ENCODE results near the gene RALGAPA2. TPM values are rescaled to one million over a fixed set of nuclear protein-coding genes. Genes with fewer than 3 reads are reported as not detected.

RALGAPA2 gene
- total and polyA plus RNA-seq, 2 experiments from 2014 or later, result 13.1 to 43.4 TPM

DNA sequence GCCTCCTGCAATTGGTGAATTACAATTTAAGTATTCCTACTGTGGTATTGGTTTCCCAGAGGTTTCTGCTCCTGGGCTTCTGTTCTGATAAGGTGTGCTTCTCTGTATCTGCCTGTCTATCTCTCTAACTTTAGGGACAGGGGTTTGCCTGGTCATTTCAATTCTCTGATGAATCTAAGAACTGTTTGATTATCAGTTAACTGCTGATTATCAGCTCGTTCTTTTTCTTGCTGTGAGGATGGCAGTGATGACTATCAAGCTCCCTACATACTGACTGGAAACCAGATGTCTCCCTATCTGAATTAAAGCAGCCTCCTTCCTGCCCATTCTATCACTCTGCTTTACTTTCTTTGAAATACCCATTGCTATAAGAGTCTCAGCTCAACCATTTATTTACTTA lies 224.1 kb downstream of the RALGAPA2 start (continued):
- TF ChIP-seq, protein P1, sequence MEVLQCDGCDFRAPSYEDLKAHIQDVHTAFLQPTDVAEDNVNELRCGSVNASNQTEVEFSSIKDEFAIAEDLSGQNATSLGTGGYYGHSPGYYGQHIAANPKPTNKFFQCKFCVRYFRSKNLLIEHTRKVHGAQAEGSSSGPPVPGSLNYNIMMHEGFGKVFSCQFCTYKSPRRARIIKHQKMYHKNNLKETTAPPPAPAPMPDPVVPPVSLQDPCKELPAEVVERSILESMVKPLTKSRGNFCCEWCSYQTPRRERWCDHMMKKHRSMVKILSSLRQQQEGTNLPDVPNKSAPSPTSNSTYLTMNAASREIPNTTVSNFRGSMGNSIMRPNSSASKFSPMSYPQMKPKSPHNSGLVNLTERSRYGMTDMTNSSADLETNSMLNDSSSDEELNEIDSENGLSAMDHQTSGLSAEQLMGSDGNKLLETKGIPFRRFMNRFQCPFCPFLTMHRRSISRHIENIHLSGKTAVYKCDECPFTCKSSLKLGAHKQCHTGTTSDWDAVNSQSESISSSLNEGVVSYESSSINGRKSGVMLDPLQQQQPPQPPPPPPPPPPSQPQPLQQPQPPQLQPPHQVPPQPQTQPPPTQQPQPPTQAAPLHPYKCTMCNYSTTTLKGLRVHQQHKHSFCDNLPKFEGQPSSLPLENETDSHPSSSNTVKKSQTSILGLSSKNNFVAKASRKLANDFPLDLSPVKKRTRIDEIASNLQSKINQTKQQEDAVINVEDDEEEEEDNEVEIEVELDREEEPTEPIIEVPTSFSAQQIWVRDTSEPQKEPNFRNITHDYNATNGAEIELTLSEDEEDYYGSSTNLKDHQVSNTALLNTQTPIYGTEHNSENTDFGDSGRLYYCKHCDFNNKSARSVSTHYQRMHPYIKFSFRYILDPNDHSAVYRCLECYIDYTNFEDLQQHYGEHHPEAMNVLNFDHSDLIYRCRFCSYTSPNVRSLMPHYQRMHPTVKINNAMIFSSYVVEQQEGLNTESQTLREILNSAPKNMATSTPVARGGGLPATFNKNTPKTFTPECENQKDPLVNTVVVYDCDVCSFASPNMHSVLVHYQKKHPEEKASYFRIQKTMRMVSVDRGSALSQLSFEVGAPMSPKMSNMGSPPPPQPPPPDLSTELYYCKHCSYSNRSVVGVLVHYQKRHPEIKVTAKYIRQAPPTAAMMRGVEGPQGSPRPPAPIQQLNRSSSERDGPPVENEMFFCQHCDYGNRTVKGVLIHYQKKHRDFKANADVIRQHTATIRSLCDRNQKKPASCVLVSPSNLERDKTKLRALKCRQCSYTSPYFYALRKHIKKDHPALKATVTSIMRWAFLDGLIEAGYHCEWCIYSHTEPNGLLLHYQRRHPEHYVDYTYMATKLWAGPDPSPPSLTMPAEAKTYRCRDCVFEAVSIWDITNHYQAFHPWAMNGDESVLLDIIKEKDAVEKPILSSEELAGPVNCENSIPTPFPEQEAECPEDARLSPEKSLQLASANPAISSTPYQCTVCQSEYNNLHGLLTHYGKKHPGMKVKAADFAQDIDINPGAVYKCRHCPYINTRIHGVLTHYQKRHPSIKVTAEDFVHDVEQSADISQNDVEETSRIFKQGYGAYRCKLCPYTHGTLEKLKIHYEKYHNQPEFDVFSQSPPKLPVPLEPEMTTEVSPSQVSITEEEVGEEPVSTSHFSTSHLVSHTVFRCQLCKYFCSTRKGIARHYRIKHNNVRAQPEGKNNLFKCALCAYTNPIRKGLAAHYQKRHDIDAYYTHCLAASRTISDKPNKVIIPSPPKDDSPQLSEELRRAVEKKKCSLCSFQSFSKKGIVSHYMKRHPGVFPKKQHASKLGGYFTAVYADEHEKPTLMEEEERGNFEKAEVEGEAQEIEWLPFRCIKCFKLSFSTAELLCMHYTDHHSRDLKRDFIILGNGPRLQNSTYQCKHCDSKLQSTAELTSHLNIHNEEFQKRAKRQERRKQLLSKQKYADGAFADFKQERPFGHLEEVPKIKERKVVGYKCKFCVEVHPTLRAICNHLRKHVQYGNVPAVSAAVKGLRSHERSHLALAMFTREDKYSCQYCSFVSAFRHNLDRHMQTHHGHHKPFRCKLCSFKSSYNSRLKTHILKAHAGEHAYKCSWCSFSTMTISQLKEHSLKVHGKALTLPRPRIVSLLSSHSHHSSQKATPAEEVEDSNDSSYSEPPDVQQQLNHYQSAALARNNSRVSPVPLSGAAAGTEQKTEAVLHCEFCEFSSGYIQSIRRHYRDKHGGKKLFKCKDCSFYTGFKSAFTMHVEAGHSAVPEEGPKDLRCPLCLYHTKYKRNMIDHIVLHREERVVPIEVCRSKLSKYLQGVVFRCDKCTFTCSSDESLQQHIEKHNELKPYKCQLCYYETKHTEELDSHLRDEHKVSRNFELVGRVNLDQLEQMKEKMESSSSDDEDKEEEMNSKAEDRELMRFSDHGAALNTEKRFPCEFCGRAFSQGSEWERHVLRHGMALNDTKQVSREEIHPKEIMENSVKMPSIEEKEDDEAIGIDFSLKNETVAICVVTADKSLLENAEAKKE (CRISPR knock-in tag; IDR thresholded peaks at IDR 0.05), result no peak
- TF ChIP-seq EZH2phosphoT487 (IDR thresholded peaks at IDR 0.05; ENCODE audit: unreplicated experiment) (no peak), NANOG (IDR thresholded peaks at IDR 0.05; ENCODE audit: borderline replicate concordance) (no peak), JUNB (IDR thresholded peaks at IDR 0.05; ENCODE audit: unreplicated experiment) (no peak)

DNA sequence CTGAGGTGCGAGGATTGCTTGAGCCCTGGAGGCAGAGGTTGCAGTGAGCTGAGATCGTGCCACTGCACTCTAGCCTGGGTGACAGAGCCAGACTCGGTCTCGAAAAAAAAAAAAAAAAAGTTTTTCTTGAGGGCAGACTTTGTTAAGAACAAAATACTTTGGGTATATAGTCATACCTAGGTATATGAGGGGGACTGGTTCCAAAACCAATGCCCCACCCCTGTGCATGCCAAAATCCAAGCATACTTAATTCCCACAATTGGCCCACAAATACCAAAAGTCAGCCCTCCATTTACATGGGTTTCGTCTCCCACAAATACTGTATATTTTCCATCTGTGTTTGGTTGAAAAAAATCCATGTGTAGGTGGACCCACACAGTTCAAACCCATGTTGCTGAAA lies 224.6 kb downstream of the RALGAPA2 start:
- H3K4me3 Mint-ChIP-seq, result no peak overlapping the region
- no peak for ATAC-seq
- no peak for TF ChIP-seq CREB1 (CRISPR knock-in tag; IDR thresholded peaks at IDR 0.05; ENCODE audit: low read depth)
- TF ChIP-seq, protein P2, sequence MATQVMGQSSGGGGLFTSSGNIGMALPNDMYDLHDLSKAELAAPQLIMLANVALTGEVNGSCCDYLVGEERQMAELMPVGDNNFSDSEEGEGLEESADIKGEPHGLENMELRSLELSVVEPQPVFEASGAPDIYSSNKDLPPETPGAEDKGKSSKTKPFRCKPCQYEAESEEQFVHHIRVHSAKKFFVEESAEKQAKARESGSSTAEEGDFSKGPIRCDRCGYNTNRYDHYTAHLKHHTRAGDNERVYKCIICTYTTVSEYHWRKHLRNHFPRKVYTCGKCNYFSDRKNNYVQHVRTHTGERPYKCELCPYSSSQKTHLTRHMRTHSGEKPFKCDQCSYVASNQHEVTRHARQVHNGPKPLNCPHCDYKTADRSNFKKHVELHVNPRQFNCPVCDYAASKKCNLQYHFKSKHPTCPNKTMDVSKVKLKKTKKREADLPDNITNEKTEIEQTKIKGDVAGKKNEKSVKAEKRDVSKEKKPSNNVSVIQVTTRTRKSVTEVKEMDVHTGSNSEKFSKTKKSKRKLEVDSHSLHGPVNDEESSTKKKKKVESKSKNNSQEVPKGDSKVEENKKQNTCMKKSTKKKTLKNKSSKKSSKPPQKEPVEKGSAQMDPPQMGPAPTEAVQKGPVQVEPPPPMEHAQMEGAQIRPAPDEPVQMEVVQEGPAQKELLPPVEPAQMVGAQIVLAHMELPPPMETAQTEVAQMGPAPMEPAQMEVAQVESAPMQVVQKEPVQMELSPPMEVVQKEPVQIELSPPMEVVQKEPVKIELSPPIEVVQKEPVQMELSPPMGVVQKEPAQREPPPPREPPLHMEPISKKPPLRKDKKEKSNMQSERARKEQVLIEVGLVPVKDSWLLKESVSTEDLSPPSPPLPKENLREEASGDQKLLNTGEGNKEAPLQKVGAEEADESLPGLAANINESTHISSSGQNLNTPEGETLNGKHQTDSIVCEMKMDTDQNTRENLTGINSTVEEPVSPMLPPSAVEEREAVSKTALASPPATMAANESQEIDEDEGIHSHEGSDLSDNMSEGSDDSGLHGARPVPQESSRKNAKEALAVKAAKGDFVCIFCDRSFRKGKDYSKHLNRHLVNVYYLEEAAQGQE (IDR thresholded peaks at IDR 0.05; ENCODE audit: unreplicated experiment), result no peak
- no peak for TF ChIP-seq JUNB (IDR thresholded peaks at IDR 0.05; ENCODE audit: unreplicated experiment)
- no peak for TF ChIP-seq STAT1 (IDR thresholded peaks at IDR 0.05; ENCODE audit: unreplicated experiment)
- TF ChIP-seq EZH2 (IDR thresholded peaks at IDR 0.05; ENCODE audit: low read depth, unreplicated experiment), result no peak
- TF ChIP-seq, protein P3, sequence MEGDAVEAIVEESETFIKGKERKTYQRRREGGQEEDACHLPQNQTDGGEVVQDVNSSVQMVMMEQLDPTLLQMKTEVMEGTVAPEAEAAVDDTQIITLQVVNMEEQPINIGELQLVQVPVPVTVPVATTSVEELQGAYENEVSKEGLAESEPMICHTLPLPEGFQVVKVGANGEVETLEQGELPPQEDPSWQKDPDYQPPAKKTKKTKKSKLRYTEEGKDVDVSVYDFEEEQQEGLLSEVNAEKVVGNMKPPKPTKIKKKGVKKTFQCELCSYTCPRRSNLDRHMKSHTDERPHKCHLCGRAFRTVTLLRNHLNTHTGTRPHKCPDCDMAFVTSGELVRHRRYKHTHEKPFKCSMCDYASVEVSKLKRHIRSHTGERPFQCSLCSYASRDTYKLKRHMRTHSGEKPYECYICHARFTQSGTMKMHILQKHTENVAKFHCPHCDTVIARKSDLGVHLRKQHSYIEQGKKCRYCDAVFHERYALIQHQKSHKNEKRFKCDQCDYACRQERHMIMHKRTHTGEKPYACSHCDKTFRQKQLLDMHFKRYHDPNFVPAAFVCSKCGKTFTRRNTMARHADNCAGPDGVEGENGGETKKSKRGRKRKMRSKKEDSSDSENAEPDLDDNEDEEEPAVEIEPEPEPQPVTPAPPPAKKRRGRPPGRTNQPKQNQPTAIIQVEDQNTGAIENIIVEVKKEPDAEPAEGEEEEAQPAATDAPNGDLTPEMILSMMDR (conservative IDR thresholded peaks at IDR 0.05; ENCODE audit: low read depth in 2 of 2), result no peak
- TF ChIP-seq, protein P4, sequence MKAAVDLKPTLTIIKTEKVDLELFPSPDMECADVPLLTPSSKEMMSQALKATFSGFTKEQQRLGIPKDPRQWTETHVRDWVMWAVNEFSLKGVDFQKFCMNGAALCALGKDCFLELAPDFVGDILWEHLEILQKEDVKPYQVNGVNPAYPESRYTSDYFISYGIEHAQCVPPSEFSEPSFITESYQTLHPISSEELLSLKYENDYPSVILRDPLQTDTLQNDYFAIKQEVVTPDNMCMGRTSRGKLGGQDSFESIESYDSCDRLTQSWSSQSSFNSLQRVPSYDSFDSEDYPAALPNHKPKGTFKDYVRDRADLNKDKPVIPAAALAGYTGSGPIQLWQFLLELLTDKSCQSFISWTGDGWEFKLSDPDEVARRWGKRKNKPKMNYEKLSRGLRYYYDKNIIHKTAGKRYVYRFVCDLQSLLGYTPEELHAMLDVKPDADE (IDR thresholded peaks at IDR 0.05), result no peak
- TF ChIP-seq NANOG (IDR thresholded peaks at IDR 0.05; ENCODE audit: borderline replicate concordance), result no peak
- no peak for TF ChIP-seq ZNF114 (CRISPR knock-in tag; IDR thresholded peaks at IDR 0.05)
- TF ChIP-seq ZNF331 (CRISPR knock-in tag; IDR thresholded peaks at IDR 0.05; ENCODE audit: low read depth), result no peak

More for the DNA sequence above, 224.6 kb downstream of the RALGAPA2 start:
- no peak overlapping the region for H3K4me3 ChIP-seq
- no peaks in the 10 kb centered on the region for H4K20me1 ChIP-seq (replicated peaks; ENCODE audit: insufficient read depth)
- no peaks in the 10 kb centered on the region for H3K27me3 ChIP-seq (ENCODE audit: insufficient read depth)
- H3K4me1 Mint-ChIP-seq, result peaks cover 36% of the 10 kb centered on the region
- no peaks in the 10 kb centered on the region for H3F3A ChIP-seq (replicated peaks; ENCODE audit: low read depth)
- H3K4me2 ChIP-seq, result no peak overlapping the region
- no peak overlapping the region for H3K27ac Mint-ChIP-seq
- H3K9me3 Mint-ChIP-seq, result no peaks in the 10 kb centered on the region; the same call in 2 of the 3 replicates
- no peak overlapping the region for H2AFZ ChIP-seq
- H3K4me1 ChIP-seq (ENCODE audit: insufficient read depth), result peaks cover 30% of the 10 kb centered on the region
- peaks cover 4% of the 10 kb centered on the region; the same call in 1 of the 3 replicates for H3K36me3 Mint-ChIP-seq (ENCODE audit: low read depth)
- H3K79me2 ChIP-seq (replicated peaks; ENCODE audit: insufficient read depth), result no peaks in the 10 kb centered on the region
- no peaks in the 10 kb centered on the region for H3K9me2 ChIP-seq (ENCODE audit: insufficient read depth)
- H3K36me3 ChIP-seq (ENCODE audit: insufficient read depth), result no peaks in the 10 kb centered on the region
- DNase-seq (ENCODE audit: low spot score), result no peak
- H3K27ac ChIP-seq (ENCODE audit: low read depth), result no peak overlapping the region
- H3K27me3 Mint-ChIP-seq (ENCODE audit: insufficient read depth, low read depth, poor library complexity), result peaks cover 2% of the 10 kb centered on the region
